Liver (tissue), 9 donors: Measurements from ENCODE around the gene CREBL2. TPM values are rescaled to one million over a fixed set of nuclear protein-coding genes. Genes with fewer than 3 reads are reported as not detected.
"Not testable (repeated sequence)": the region's sequence is repeated elsewhere in the genome, so short reads cannot be mapped to it uniquely, and the experiment has no call there.

Experiments used
- DNase-seq: peaks from one replicate; pipeline ENCODE4 v3.0.0-alpha.2; 2017; ENCODE audit warnings: low spot score
- H3K27ac ChIP-seq, 2 donors: one replicate each; pipeline ENCODE4 v1.7.0; 2013; ENCODE audit warnings: inconsistent platforms in 2 of 2, low read length in 2 of 2, control low read depth in 1 of 2, low read depth in 1 of 2, mild to moderate bottlenecking in 1 of 2
- H3K27me3 ChIP-seq, 4 donors: one replicate each; pipeline versions ENCODE4 v1.6.1 to v1.7.0; 2013; ENCODE audit warnings: low read length in 3 of 4, inconsistent platforms in 1 of 4, mild to moderate bottlenecking in 1 of 4, moderate library complexity in 1 of 4; ENCODE audit not compliant: control insufficient read depth in 4 of 4, insufficient read depth in 4 of 4
- H3K36me3 ChIP-seq, 4 donors: one replicate each; pipeline versions ENCODE4 v1.6.1 to v1.7.0; 2013; ENCODE audit warnings: low read length in 3 of 4, mild to moderate bottlenecking in 3 of 4, low read depth in 1 of 4, moderate library complexity in 1 of 4; ENCODE audit not compliant: control insufficient read depth in 4 of 4, insufficient read depth in 3 of 4
- H3K4me1 ChIP-seq, 4 donors: one replicate each; pipeline versions ENCODE4 v1.6.1 to v1.7.0; 2013; ENCODE audit warnings: low read length in 3 of 4, mild to moderate bottlenecking in 3 of 4, moderate library complexity in 1 of 4; ENCODE audit not compliant: control insufficient read depth in 4 of 4, insufficient read depth in 4 of 4
- H3K4me3 ChIP-seq, 3 donors: one replicate each; pipeline versions ENCODE4 v1.6.1 to v1.7.0; 2013; ENCODE audit warnings: low read length in 3 of 3, control low read depth in 1 of 3, low read depth in 1 of 3, mild to moderate bottlenecking in 1 of 3
- H3K9ac ChIP-seq, 2 donors: one replicate each; pipeline ENCODE4 v1.7.0; 2013; ENCODE audit warnings: low read length in 2 of 2, mild to moderate bottlenecking in 2 of 2, moderate library complexity in 2 of 2, control low read depth in 1 of 2, low read depth in 1 of 2
- H3K9me3 ChIP-seq, 4 donors: one replicate each; pipeline versions ENCODE4 v1.6.1 to v1.7.0; 2013; ENCODE audit warnings: low read length in 3 of 4; ENCODE audit not compliant: control insufficient read depth in 4 of 4
- EGR1 ChIP-seq, 2 donors: IDR thresholded peaks; 2 replicates each; pipeline ENCODE4 v1.6.1; 2016 to 2018; ENCODE audit warnings: antibody characterized with exemption in 2 of 2, low read depth in 2 of 2
- GABPA ChIP-seq, 2 donors: IDR thresholded peaks in 1 of 2; conservative IDR thresholded peaks in 1 of 2; 2 replicates each; pipeline ENCODE4 v1.6.1; 2016; ENCODE audit warnings: antibody characterized with exemption in 2 of 2, mild to moderate bottlenecking in 1 of 2, moderate library complexity in 1 of 2
- REST ChIP-seq: IDR thresholded peaks from 2 replicates; pipeline ENCODE4 v1.6.1; 2016; ENCODE audit warnings: antibody characterized with exemption, mild to moderate bottlenecking
- RXRA ChIP-seq, 2 donors: IDR thresholded peaks; 2 replicates each; pipeline ENCODE4 v1.6.1; 2017 to 2018; ENCODE audit warnings: antibody characterized with exemption in 2 of 2, mild to moderate bottlenecking in 1 of 2
- YY1 ChIP-seq: IDR thresholded peaks from 2 replicates; pipeline ENCODE4 v1.6.1; 2016; ENCODE audit warnings: antibody characterized with exemption, mild to moderate bottlenecking
- WGBS: extraction: QIAGEN DNeasy Blood & Tissue Kit; methylation state at CpG from one replicate; pipeline ENCODE4 v1.1.7; 2013; 5-methylcytosine and 5-hydroxymethylcytosine counted together
- polyA plus RNA-seq, 2 donors: library from polyadenylated mRNA; stranded (reverse) in 1 of 2; unstranded in 1 of 2; fragments of 200-250 nt in 1 of 2; fragments of >200 nt in 1 of 2; fragmentation: Nextera tagmentation in 1 of 2; extraction: Ambion mirVana in 1 of 2; gene quantifications; one replicate each; pipeline versions ENCODE4 v1.2.1 to v1.2.3, GENCODE V29; 2013 to 2015
- total RNA-seq, 2 donors: library from RNA; depleted of rRNA; stranded (reverse); fragments of >200 nt; gene quantifications; one replicate each; pipeline ENCODE4 v1.2.3, GENCODE V29; 2014
- TF ChIP-seq, protein P1 (sequence below): IDR thresholded peaks from 2 replicates; pipeline ENCODE4 v1.6.1; 2016; ENCODE audit warnings: antibody characterized with exemption
- TF ChIP-seq, protein P2 (sequence below): fragments of 150-350 bp; IDR thresholded peaks from 2 replicates; pipeline ENCODE4 v1.5.1; 2017; ENCODE audit warnings: improper control_type of control experiment, low read depth, low read length; ENCODE audit not compliant: missing input control
- TF ChIP-seq, protein P3 (sequence below): IDR thresholded peaks from 2 replicates; pipeline ENCODE4 v1.6.1; 2016; ENCODE audit warnings: antibody characterized with exemption
- donor health status: healthy.
- donor health status: healthy.
- donor health status: healthy.
- donor health status: healthy.
- donor health status: healthy.

Gene CREBL2
- total and polyA plus RNA-seq, 4 donors, result 14.6 to 27.4 (median 19.0) TPM

DNA sequence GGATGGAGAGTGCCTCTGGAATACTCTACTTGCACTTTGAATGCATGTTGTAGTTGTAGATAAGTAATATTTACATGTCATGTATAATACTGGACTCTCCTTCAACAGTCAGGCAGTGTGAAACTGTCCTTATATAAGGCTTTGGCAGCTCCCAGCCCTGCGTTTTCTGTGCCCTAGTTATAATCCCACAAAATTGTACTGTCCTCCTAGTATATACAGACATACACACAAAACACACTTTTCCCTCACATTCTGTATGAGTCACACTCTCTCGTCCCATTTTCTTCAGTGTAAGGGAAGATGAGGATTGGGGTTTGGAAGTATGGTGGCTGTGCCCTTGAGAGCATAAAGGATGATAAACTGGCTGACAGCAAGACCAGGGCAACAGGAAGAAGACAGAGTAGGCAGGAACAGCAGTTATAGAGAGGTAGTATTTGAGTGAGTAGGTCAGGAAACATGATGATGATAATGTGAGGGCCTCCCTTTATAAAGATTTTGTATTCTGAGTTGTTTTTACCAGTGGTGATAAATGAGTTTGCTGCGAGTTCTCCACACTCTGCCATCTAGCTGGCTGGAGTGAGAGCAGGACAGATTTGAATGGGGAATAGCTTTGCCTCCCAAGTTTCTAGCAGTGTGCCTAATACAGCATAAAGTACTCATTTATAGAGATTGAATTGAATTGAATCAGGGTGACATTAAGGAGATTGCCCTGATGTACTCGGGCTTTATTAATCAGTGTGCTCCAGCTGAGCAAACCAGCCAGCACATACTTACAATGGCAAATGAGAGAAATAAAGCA, 5.0 kb downstream of the CREBL2 start:
- no peaks in the 10 kb centered on the region for H3K9me3 ChIP-seq
- no peaks in the 10 kb centered on the region for H3K36me3 ChIP-seq
- H3K27me3 ChIP-seq, result no peaks in the 10 kb centered on the region
- H3K27ac ChIP-seq, result no peak overlapping the region
- WGBS, result 75% methylated on average over 4 of the region's 4 CpGs
- DNase-seq, result no peak
- H3K9ac ChIP-seq, result no peak overlapping the region
- peaks cover 9 to 22% (median 13%) of the 10 kb centered on the region in 4 donors for H3K4me1 ChIP-seq
- no peak overlapping the region for H3K4me3 ChIP-seq
- TF ChIP-seq, protein P1, sequence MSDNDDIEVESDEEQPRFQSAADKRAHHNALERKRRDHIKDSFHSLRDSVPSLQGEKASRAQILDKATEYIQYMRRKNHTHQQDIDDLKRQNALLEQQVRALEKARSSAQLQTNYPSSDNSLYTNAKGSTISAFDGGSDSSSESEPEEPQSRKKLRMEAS, result no peak
- TF ChIP-seq GABPA (IDR thresholded peaks at IDR 0.05 in 1 of 2, conservative IDR thresholded peaks at IDR 0.05 in 1 of 2) (no peak), EGR1 (IDR thresholded peaks at IDR 0.05; ENCODE audit: low read depth in 2 of 2) (no peak), YY1 (no peak), RXRA (IDR thresholded peaks at IDR 0.05) (no peak), REST (no peak)
- TF ChIP-seq, protein P2, sequence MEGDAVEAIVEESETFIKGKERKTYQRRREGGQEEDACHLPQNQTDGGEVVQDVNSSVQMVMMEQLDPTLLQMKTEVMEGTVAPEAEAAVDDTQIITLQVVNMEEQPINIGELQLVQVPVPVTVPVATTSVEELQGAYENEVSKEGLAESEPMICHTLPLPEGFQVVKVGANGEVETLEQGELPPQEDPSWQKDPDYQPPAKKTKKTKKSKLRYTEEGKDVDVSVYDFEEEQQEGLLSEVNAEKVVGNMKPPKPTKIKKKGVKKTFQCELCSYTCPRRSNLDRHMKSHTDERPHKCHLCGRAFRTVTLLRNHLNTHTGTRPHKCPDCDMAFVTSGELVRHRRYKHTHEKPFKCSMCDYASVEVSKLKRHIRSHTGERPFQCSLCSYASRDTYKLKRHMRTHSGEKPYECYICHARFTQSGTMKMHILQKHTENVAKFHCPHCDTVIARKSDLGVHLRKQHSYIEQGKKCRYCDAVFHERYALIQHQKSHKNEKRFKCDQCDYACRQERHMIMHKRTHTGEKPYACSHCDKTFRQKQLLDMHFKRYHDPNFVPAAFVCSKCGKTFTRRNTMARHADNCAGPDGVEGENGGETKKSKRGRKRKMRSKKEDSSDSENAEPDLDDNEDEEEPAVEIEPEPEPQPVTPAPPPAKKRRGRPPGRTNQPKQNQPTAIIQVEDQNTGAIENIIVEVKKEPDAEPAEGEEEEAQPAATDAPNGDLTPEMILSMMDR, result no peak
- TF ChIP-seq, protein P3, sequence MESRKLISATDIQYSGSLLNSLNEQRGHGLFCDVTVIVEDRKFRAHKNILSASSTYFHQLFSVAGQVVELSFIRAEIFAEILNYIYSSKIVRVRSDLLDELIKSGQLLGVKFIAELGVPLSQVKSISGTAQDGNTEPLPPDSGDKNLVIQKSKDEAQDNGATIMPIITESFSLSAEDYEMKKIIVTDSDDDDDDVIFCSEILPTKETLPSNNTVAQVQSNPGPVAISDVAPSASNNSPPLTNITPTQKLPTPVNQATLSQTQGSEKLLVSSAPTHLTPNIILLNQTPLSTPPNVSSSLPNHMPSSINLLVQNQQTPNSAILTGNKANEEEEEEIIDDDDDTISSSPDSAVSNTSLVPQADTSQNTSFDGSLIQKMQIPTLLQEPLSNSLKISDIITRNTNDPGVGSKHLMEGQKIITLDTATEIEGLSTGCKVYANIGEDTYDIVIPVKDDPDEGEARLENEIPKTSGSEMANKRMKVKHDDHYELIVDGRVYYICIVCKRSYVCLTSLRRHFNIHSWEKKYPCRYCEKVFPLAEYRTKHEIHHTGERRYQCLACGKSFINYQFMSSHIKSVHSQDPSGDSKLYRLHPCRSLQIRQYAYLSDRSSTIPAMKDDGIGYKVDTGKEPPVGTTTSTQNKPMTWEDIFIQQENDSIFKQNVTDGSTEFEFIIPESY, result no peak

DNA sequence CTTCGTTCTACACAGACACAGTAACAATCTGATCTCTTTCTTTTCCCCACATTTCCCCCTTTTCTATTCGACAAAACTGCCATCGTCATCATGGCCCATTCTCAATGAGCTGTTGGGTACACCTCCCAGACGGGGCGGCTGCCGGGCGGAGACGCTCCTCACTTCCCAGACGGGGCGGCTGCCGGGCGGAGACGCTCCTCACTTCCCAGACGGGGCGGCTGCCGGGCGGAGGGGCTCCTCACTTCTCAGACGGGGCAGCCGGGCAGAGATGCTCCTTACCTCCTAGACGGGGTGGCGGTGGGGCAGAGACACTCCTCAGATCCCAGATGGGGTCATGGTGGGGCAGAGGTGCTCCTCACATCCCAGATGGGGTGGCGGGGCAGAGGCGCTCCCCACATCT, 6.4 kb downstream of the CREBL2 start:
- not testable (repeated sequence) for DNase-seq, H3K36me3 ChIP-seq, H3K27me3 ChIP-seq, H3K27ac ChIP-seq, H3K9ac ChIP-seq, H3K9me3 ChIP-seq, H3K4me3 ChIP-seq
- WGBS, result 97% methylated on average over 23 of the region's 23 CpGs
- H3K4me1 ChIP-seq, result peaks cover 9 to 17% (median 11%) of the 10 kb centered on the region in 4 donors
